Measurements from ENCODE around the gene PLD6.

Gene PLD6

GRCh38 chr17:17226451-17227265 is 20.5 kb upstream of the PLD6 start:
- DNase-seq: no peak

DNA sequence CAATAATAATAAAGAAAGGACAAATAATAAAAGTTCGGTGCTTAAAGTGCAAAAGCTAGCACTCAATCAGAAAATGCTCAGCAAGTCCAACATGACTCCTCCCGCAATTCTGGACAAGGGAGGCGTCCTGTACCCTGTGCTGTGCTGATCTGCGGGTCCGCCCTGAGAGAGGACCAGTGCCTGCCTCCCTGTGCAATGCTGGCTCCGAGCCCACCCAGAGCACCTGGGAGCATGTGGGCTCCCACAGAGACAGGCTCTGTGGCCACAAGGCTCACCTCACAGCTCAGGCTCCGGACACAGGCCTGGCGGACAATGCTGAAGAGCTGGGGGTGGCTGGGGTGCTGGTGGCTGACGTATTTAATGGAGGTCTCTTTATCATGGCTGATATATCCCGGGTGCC is 19.8 kb upstream of the PLD6 start:
- no peak for DNase-seq

- DNase-seq: no peak
Measured at GRCh38 chr17:17224137-17224536, 18.0 kb upstream of the PLD6 start.

DNA sequence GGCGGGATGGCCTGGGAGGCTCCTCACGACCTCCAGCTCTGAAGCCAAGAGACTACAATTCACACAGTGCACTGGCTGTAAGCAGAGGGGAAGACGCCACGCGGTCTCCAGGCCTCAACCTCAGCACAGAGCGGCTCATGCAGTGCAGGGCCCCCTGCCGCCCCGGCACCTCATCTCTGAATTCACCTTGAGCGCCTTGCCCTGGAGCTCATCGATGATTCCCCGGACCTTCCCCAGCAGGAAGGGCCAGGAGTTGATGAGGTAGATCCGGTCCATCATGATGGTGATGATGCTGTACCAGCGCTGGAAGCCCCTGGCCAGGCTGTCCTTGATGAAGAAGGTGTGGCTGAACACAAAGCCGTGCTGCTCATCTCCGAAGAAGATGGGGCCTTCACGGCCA is 17.6 kb upstream of the PLD6 start:
- DNase-seq: no peak

- DNase-seq: no peak
Measured at GRCh38 chr17:17221329-17221728, 15.2 kb upstream of the PLD6 start.

DNA sequence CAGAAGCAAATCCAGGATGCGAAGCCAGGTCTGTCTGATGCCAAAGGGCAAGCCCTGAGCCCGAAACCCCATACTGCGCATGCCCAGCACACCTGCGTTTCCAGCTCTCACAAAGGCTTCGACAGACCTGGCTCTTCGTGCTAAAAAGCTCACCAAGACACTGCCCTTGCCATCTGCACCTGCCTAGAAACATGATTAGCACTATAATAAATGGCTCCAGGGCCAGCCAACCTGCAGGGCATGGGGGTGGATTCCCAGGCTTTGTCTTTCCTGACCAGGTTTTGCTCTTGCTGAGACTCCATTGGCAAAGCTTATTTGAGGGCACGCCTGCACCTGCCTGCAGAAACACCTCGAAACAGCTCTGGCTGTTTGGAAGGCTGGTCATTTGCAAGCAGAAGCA is 14.4 kb upstream of the PLD6 start:
- DNase-seq: no peak

- no peak for DNase-seq
Measured at GRCh38 chr17:17217995-17218394, 11.9 kb upstream of the PLD6 start.

DNA sequence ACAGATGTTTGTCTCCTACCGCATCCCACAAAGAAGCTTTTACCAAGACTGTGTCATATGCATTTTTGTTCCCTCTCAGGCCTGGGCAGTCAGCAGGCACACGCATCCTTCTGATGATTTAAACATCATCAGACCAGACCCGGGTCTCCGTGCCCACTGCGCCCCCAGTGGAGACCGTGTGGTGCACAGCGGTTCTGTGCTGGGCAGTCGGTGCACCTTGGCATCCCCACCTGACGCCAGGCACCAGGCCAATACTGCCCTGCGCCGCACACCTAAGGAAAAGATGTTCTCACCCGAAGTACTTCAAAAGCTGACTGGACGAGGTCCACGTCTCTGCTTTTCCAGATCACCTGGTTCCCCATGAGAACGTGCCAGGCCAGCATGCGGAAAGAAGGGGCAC is 10.6 kb upstream of the PLD6 start:
- DNase-seq: no peak

DNA sequence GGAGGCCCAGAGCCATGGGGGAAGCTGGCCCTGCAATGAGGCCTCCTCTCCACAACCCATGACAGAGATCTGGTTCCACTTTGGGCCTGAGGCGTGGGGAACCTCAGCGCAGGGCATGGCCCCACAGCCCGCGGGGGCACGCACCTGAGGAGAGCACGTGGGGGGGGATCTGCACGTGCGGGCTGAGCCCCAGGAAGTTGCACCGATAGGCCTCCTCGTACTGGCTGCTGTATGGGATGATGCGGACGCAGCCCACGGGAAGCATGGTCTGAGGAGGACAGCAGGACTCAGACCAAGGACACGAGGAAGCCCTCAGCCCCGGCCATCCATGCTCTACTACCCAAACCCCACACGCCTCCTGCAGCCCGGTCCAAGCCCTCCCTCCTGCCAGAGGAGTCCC is 10.1 kb upstream of the PLD6 start:
- no peak for DNase-seq

DNA sequence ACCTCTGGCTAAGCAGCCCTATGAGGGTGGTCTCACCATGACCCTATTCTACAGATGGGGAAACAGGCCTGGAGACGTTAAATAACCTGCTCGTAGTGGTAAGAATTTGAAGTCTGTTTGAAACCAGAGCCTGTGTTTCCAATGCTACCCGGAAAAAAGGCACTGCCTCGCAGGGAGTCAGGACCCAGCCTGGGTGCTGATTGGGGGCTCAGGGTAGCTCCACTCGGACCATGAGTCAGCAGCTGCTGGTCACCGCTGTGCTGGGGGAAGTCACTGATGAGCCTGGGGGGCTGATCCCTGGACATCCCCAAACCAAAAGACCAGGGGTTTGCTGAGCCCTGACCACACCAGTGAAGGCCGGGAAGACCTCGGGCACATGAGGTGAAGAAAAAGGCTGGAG is 9.4 kb upstream of the PLD6 start:
- no peak for DNase-seq

DNA sequence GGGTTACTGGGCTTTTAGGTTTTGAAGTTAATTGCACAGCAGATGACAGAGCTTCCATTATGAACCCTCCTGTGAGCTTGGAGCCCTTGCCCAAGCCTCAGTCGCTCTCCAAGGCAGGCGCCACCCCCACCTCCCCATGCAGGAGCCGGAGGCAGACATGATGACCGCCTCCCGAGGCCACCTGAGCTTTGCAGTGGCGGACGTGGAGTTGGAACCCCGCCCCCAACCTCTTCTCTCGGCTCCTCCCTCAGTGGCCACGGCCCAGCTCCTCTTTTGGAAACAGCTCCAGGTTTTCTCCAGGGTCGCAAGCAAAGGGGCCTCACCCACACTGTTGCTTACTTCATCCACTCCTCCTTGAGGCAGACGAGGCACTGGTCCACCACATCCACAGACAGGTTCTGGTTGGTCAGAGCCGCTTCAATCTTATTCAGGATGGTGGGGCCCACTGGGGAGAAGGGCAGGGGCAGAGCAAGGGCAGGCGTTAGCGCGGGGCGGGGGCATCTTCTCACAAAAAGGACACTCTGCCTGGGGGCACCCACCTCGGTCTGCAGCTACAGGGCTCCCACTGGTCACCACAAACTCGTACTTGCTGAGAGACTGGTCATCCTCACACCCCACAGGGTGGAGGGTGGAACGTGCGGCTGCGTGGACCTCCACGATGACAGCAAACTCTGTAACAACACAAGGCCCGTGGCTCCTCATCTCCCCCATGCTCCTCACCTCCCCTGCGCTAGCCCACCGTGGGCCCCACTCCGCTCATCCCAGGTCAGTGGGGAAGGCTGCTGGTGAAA is 8.7 kb upstream of the PLD6 start:
- DNase-seq: no peak

DNA sequence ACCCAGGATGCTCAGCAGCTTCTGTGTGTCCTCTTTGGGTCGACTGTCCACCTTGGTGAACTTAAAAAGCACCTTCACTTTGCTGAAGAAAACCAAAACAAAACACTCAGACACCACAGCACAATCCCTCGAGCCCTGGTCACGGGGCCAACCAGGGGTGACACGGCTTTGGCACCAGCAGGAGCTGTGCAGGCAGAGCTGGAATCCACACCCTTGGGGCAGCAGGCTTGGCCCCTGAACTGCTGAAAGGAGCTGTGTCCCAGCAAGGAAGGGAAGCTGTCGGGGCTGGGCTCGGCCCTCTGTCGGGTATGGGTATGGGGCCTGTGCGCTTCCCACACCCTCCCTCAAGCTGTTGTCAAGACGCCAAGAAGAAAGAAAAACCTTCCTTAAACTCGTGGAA is 7.6 kb upstream of the PLD6 start:
- no peak for DNase-seq

DNA sequence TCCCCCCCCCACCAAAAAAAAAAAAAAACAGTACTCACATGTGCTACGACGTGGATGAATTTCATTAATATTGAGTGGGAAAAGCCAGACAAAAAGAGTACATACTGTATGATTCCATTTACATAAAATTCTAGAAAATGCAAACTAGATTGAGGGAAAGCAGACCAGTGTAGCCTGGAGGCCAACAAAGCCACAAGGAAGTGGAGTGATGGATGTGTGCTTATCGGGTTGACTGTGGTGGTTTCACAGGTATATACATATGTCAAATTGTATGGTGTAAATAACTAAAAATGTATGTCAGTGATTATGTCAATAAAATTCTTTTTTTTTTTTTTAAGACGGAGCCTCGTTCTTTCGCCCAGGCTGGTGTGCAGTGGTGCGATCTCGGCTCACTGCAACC is 1.9 kb upstream of the PLD6 start:
- no peak for DNase-seq

DNA sequence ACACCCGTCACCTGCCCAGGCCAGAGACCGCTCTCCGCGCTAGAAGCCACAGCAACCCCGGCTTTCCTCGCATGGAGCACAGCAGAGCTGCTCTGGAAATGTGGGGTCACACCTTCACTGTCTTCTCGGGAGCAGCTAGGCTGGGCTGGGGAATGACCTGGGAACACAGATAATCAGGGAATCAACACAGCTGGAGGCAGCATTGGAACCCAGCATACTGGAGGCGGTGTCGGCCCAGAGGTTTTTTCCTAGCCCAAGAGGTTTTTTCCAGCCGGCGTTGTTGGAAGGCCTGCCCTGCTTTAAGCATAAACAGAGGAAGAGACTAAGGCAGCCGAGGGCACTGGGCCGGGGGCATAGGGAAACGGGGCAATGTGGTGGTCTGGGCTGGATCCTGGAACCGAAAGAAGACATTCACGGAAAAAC is 791 bp upstream of the PLD6 start:
- no peak for DNase-seq

- peak; percentile 48 for DNase-seq
Measured at GRCh38 chr17:17205368-17206123, 587 bp downstream of the PLD6 start.

DNA sequence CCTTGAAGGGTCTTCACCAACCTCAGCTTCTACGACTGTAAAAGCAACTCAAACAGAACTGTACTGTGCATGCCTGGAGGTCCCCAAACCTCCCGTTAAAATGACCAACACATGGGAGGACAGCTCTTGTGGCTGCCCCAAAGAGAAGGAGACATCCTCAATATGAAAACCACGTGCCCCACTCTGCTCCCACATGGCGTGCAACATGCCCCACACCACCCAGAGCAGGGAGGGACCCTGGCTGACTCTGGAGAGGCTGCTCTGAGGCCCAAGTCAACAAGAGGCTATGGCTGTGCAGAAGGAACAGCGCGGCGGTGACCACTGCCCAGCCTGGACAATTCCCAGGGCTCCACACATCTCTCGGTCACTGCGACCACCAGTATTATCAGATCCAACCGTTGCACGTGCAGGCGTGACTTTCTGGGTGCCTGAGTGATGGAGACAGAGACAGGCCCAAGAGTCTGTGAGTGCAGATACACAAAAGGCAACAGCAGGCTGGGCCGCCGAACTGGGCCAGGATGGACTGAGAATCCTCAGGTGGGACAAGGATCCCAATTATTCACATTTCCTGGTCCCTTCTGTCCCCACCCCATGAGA is 1.4 kb downstream of the PLD6 start:
- DNase-seq: no peak

DNA sequence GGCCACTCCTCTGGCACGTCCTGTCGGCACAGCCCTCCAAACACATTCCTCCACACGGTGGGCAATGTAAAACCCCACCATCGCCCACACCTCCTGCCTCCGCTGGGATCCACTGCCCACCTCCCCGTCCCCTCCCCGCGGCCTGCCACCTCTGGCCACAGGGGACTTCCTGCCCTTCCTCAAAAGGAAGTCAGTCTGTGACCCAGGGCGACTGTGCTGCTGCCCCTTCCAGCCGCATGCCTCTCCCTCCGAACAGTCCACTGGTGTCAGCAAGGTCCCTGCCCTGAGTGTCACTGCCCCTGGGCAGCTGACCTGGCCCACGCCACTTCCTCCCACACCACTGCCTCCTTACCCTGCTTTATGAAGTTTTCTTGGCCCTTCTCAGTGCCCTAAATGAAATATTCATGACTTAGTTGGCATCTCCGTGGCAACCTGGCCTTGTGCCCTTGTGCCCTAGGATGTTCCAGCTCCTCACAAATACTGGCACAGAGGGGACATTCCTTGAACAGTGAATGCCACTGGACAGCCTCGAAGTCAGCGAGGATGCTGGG is 2.0 kb downstream of the PLD6 start:
- peak; percentile 8 for DNase-seq

DNA sequence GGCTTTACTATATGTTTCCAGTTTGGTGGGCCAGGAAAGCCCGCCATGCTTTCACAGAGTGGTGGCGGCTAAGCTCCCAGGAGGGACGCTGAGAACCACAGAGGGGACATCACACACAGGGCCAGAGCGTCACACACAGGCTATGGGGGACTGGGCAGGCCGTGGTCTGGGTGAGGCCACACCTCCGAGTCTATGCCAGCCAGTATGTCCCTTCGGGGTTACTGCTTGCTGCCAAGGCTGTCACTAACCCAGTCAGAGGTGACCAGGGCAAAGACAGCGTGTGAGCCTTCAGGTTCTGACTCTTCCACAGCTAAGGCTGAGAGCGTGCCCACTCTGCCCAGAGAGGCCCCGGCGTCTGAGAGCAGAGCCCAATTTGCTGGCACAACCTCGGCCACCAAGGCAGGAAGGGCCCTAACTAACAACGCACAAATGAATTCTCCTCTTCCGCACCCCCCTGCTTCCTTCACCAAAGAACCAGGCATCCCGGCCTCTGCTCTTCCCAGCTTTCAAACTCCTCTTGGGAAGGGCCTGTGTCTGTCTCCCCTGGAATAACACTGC is 2.9 kb downstream of the PLD6 start:
- no peak for DNase-seq

- DNase-seq: no peak
Measured at GRCh38 chr17:17201907-17202306, 4.2 kb downstream of the PLD6 start.

DNA sequence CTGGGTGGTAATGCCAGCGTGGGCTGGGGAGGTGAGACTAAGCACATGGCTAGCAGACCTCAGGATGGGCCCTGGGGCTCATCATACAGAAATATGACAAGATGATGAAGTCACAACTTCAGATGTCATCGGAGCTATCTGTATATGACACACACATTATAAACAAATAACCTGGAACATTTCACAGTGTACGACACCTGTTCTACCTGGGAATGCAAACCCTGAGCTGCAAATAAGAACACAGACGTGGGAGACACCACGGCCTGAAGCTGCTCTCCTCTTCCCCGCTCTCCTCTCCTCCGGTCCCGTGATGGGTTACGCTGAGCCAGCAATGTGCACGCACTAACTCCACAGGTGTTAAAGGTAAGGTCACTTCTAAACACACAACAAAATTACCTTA is 4.9 kb downstream of the PLD6 start:
- no peak for DNase-seq

- no peak for DNase-seq
Measured at GRCh38 chr17:17200831-17201230, 5.3 kb downstream of the PLD6 start.

GRCh38 chr17:17200311-17200710 is 5.8 kb downstream of the PLD6 start:
- DNase-seq: no peak

GRCh38 chr17:17198281-17198680 is 7.9 kb downstream of the PLD6 start:
- no peak for DNase-seq

Data from CD4-positive, alpha-beta T cell treated with Interferon gamma for 1 hour (primary cell).